ENCODE measurements around the gene GGNBP2.

DNA sequence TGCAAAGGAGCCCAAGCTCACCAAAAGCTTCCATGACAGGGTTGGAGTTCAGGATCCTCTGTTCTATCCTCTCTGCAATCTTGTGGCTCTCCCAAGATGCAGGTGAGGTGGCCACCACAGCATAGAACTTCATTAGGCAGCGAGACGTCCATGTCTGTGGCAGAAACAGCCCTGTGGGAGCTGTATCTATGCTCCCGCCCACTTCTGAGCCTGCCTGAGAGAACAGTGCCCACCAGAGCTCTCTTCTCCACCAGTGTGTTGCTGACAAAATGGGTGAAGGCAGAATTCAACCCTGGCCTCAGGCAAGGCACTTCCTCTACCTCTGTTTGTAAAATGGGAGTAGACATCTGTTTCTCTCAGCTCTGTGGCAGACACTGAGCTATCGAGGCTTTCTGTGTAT, 28.9 kb upstream of the GGNBP2 start:
- TF ChIP-seq POLR2A (IDR thresholded peaks at IDR 0.05; ENCODE audit: low read length) (no peak), GATA1 (IDR thresholded peaks at IDR 0.05; ENCODE audit: low read depth, low read length) (no peak)

Measured in erythroblast (primary cell).